SK-N-SH (cell line): ENCODE data around the gene DGKI. TPM values are rescaled to one million over a fixed set of nuclear protein-coding genes. Genes with fewer than 3 reads are reported as not detected.

Experiments used
- CTCF ChIA-PET: fragments of 300-600, 350-600 bp; formaldehyde crosslinking; extraction: SDS; loops from one replicate; lab custom pipeline; 2021; lab: Yijun Ruan, JAX
- POLR2A ChIA-PET: fragments of 350-600 bp; sonication (Branson Sonifier 250); formaldehyde crosslinking; extraction: SDS; loops from one replicate; lab custom pipeline; 2020; ENCODE audit warnings: antibody characterized with exemption, inconsistent platforms; lab: Yijun Ruan, JAX
- DNase-seq: peaks from one replicate; pipeline ENCODE4 v3.0.0; 2012
- H2AFZ ChIP-seq: fragments of 200-600 bp; sonication (generic); 2 replicates; pipeline ENCODE4 v1.8.1; 2016; ENCODE audit warnings: antibody characterized with exemption, mild to moderate bottlenecking, low read depth
- H3F3A ChIP-seq: fragments of 200-600 bp; sonication (generic); replicated peaks from 2 replicates; pipeline ENCODE3; 2016; ENCODE audit warnings: antibody characterized with exemption, mild to moderate bottlenecking; ENCODE audit not compliant: insufficient read depth
- H3K27ac ChIP-seq, 2 experiments: fragments of 200-500 bp in 1 of 2; fragments of 200-600 bp in 1 of 2; sonication (Bioruptor generic) in 1 of 2; sonication (generic), shearing (Covaris generic) in 1 of 2; 2 replicates each; pipeline versions ENCODE4 v1.5.1 to v1.6.1; 2014 to 2016; ENCODE audit warnings: low read depth in 2 of 2, inconsistent platforms in 1 of 2, low read length in 1 of 2, mild to moderate bottlenecking in 1 of 2, mixed read lengths in 1 of 2
- H3K27me3 ChIP-seq: fragments of 200-600 bp; sonication (generic), shearing (Covaris generic); 2 replicates; pipeline ENCODE4 v1.6.1; 2016; ENCODE audit warnings: mixed run types; ENCODE audit not compliant: insufficient read depth
- H3K36me3 ChIP-seq, 2 experiments: fragments of 200-500 bp in 1 of 2; fragments of 200-600 bp in 1 of 2; sonication (Bioruptor generic) in 1 of 2; sonication (generic) in 1 of 2; replicated peaks in 1 of 2; 2 replicates each; pipeline versions ENCODE3 to v1.5.1; 2014 to 2016; ENCODE audit warnings: low read length in 1 of 2, mild to moderate bottlenecking in 1 of 2; ENCODE audit not compliant: insufficient read depth in 2 of 2, control insufficient read depth in 1 of 2
- H3K4me1 ChIP-seq, 2 experiments: fragments of 200-500 bp in 1 of 2; fragments of 200-600 bp in 1 of 2; sonication (Bioruptor generic) in 1 of 2; sonication (generic), shearing (Covaris generic) in 1 of 2; 2 replicates each; pipeline versions ENCODE4 v1.5.1 to v1.6.1; 2014 to 2016; ENCODE audit warnings: low read depth in 1 of 2, low read length in 1 of 2, mixed run types in 1 of 2; ENCODE audit not compliant: insufficient read depth in 2 of 2, control insufficient read depth in 1 of 2
- H3K4me2 ChIP-seq: fragments of 200-600 bp; sonication (generic), shearing (Covaris generic); 2 replicates; pipeline ENCODE4 v1.6.1; 2017; ENCODE audit warnings: mixed run types
- H3K4me3 ChIP-seq, 2 experiments: fragments of 200-500 bp in 1 of 2; fragments of 200-600 bp in 1 of 2; sonication (Bioruptor generic) in 1 of 2; sonication (generic), shearing (Covaris generic) in 1 of 2; 2 replicates each; pipeline versions ENCODE4 v1.5.1 to v1.8.1; 2014 to 2016; ENCODE audit warnings: low read depth in 2 of 2, inconsistent platforms in 1 of 2, low read length in 1 of 2, mild to moderate bottlenecking in 1 of 2, mixed read lengths in 1 of 2, moderate library complexity in 1 of 2
- H3K79me2 ChIP-seq: fragments of 200-600 bp; sonication (generic); 2 replicates; pipeline ENCODE4 v1.8.1; 2017; ENCODE audit warnings: mild to moderate bottlenecking; ENCODE audit not compliant: insufficient read depth
- H3K9ac ChIP-seq: fragments of 200-600 bp; sonication (generic); 2 replicates; pipeline ENCODE4 v1.6.1; 2017; ENCODE audit warnings: mixed run types
- H3K9me2 ChIP-seq: fragments of 200-600 bp; sonication (generic); 2 replicates; pipeline ENCODE4 v1.6.1; 2017; ENCODE audit warnings: mixed run types
- H3K9me3 ChIP-seq: fragments of 200-600 bp; sonication (generic); 2 replicates; pipeline ENCODE4 v1.6.1; 2017; ENCODE audit warnings: mixed run types, mild to moderate bottlenecking, moderate library complexity
- H4K20me1 ChIP-seq: fragments of 200-600 bp; sonication (generic); 2 replicates; pipeline ENCODE4 v1.6.1; 2017; ENCODE audit warnings: mild to moderate bottlenecking, mixed run types; ENCODE audit not compliant: insufficient read depth
- CHD2 ChIP-seq: fragments of 150-350 bp; IDR thresholded peaks from 2 replicates; pipeline ENCODE4 v1.6.1; 2018; ENCODE audit warnings: low read length; ENCODE audit not compliant: partially characterized antibody
- ELF1 ChIP-seq: IDR thresholded peaks from 2 replicates; pipeline ENCODE4 v1.4.0; 2012
- FOSL2 ChIP-seq: IDR thresholded peaks from 2 replicates; pipeline ENCODE4 v1.4.0; 2012; ENCODE audit warnings: low read depth, mild to moderate bottlenecking, moderate library complexity, borderline replicate concordance
- FOXJ3 ChIP-seq: sonication (generic); formaldehyde crosslinking; IDR thresholded peaks from 2 replicates; pipeline ENCODE4 v1.5.1; 2020; ENCODE audit warnings: mild to moderate bottlenecking, missing genetic modification reagents
- JUND ChIP-seq: IDR thresholded peaks from 2 replicates; pipeline ENCODE4 v1.4.0; 2012
- MEF2A ChIP-seq: IDR thresholded peaks from 2 replicates; pipeline ENCODE4 v1.4.0; 2012; ENCODE audit warnings: low read depth, borderline replicate concordance
- PBX3 ChIP-seq: IDR thresholded peaks from 2 replicates; pipeline ENCODE4; 2012
- RAD21 ChIP-seq: IDR thresholded peaks from 2 replicates; pipeline ENCODE4 v1.6.1; 2012; ENCODE audit warnings: mild to moderate bottlenecking, low read length
- RCOR1 ChIP-seq: fragments of 150-350 bp; IDR thresholded peaks from 2 replicates; pipeline ENCODE4 v1.6.1; 2017; ENCODE audit warnings: antibody characterized with exemption, low read length
- REST ChIP-seq: IDR thresholded peaks from 2 replicates; pipeline ENCODE4 v1.6.1; 2012; ENCODE audit warnings: mild to moderate bottlenecking, low read depth, low read length, moderate library complexity
- RFX5 ChIP-seq: IDR thresholded peaks from 2 replicates; pipeline ENCODE4 v1.6.1; 2012; ENCODE audit warnings: mild to moderate bottlenecking, improper control_type of control experiment, low read length
- RXRA ChIP-seq: IDR thresholded peaks from 2 replicates; pipeline ENCODE4 v1.4.0; 2012; ENCODE audit warnings: low read depth, mild to moderate bottlenecking, borderline replicate concordance
- SIN3A ChIP-seq: IDR thresholded peaks from 2 replicates; pipeline ENCODE4 v1.6.1; 2012; ENCODE audit warnings: low read depth, mild to moderate bottlenecking, low read length, moderate library complexity, borderline replicate concordance
- SMC3 ChIP-seq: IDR thresholded peaks from 2 replicates; pipeline ENCODE4 v1.6.1; 2012; ENCODE audit warnings: low read depth, low read length, improper control_type of control experiment
- TCF12 ChIP-seq: IDR thresholded peaks from 2 replicates; pipeline ENCODE4 v1.4.0; 2012
- WGBS: methylation state at CpG from one replicate; pipeline ENCODE4 v1.1.6; 2017; ENCODE audit warnings: low lambda C conversion rate; 5-methylcytosine and 5-hydroxymethylcytosine counted together
- polyA plus RNA-seq, 3 experiments: library from polyadenylated mRNA; depleted of rRNA; stranded (reverse); fragments of >200 nt; gene quantifications; 2 replicates each; pipeline ENCODE4 v1.2.3, GENCODE V29; 2012
- TF ChIP-seq, protein P1 (sequence below): IDR thresholded peaks from 2 replicates; pipeline ENCODE4 v1.4.0; 2012; ENCODE audit warnings: low read depth, borderline replicate concordance
- TF ChIP-seq, protein P2 (sequence below): fragments of 150-350 bp; IDR thresholded peaks from 2 replicates; pipeline ENCODE4 v1.6.1; 2017; ENCODE audit warnings: antibody characterized with exemption, low read length, low read depth, borderline replicate concordance
- TF ChIP-seq, protein P3 (sequence below): IDR thresholded peaks from 2 replicates; pipeline ENCODE4 v1.4.0; 2012; ENCODE audit warnings: low read depth
- TF ChIP-seq, protein P4 (sequence below): IDR thresholded peaks from 2 replicates; pipeline ENCODE4 v1.4.0; 2012; ENCODE audit warnings: low read depth, borderline replicate concordance
- TF ChIP-seq, protein P5 (sequence below): fragments of 150-350 bp; IDR thresholded peaks from 2 replicates; pipeline ENCODE4 v1.6.1; 2016; ENCODE audit warnings: mild to moderate bottlenecking, low read depth, low read length

Gene DGKI
- polyA plus RNA-seq, 1 of the 3 experiments (the other 2 are of a cell fraction), result 1.3 TPM

- H3K9me2 ChIP-seq, result no peaks in the 10 kb centered on the region
- ChIA-PET POLR2A (no interaction called here), CTCF (no interaction called here)
- H3K4me2 ChIP-seq, result no peak overlapping the region
- H3K27me3 ChIP-seq, result no peaks in the 10 kb centered on the region
- no peak overlapping the region for H3K27ac ChIP-seq
- no peaks in the 10 kb centered on the region for H3K79me2 ChIP-seq
- H3K9me3 ChIP-seq, result no peaks in the 10 kb centered on the region
- no peaks in the 10 kb centered on the region for H4K20me1 ChIP-seq
- no peaks in the 10 kb centered on the region for H3F3A ChIP-seq
- DNase-seq, result no peak
- no peak overlapping the region for H3K4me3 ChIP-seq
- 34% methylated on average over 2 of the region's 2 CpGs for WGBS
- H2AFZ ChIP-seq, result no peak overlapping the region
- no peaks in the 10 kb centered on the region for H3K36me3 ChIP-seq
- H3K9ac ChIP-seq, result no peak overlapping the region
- H3K4me1 ChIP-seq, result peaks cover 0 to 6% of the 10 kb centered on the region in 2 experiments; a peak in 1 of 4 replicates
- TF ChIP-seq REST (no peak), MEF2A (no peak), FOSL2 (no peak), JUND (no peak), RCOR1 (no peak), TCF12 (no peak), RAD21 (no peak), ELF1 (no peak), PBX3 (no peak), RFX5 (no peak), CHD2 (no peak), SMC3 (no peak), RXRA (no peak), FOXJ3 (CRISPR knock-in tag) (no peak), SIN3A (no peak)
- TF ChIP-seq, protein P1, sequence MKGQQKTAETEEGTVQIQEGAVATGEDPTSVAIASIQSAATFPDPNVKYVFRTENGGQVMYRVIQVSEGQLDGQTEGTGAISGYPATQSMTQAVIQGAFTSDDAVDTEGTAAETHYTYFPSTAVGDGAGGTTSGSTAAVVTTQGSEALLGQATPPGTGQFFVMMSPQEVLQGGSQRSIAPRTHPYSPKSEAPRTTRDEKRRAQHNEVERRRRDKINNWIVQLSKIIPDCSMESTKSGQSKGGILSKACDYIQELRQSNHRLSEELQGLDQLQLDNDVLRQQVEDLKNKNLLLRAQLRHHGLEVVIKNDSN, result no peak
- TF ChIP-seq, protein P2, sequence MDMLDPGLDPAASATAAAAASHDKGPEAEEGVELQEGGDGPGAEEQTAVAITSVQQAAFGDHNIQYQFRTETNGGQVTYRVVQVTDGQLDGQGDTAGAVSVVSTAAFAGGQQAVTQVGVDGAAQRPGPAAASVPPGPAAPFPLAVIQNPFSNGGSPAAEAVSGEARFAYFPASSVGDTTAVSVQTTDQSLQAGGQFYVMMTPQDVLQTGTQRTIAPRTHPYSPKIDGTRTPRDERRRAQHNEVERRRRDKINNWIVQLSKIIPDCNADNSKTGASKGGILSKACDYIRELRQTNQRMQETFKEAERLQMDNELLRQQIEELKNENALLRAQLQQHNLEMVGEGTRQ, result no peak
- TF ChIP-seq, protein P3, sequence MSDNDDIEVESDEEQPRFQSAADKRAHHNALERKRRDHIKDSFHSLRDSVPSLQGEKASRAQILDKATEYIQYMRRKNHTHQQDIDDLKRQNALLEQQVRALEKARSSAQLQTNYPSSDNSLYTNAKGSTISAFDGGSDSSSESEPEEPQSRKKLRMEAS, result no peak
- TF ChIP-seq, protein P4, sequence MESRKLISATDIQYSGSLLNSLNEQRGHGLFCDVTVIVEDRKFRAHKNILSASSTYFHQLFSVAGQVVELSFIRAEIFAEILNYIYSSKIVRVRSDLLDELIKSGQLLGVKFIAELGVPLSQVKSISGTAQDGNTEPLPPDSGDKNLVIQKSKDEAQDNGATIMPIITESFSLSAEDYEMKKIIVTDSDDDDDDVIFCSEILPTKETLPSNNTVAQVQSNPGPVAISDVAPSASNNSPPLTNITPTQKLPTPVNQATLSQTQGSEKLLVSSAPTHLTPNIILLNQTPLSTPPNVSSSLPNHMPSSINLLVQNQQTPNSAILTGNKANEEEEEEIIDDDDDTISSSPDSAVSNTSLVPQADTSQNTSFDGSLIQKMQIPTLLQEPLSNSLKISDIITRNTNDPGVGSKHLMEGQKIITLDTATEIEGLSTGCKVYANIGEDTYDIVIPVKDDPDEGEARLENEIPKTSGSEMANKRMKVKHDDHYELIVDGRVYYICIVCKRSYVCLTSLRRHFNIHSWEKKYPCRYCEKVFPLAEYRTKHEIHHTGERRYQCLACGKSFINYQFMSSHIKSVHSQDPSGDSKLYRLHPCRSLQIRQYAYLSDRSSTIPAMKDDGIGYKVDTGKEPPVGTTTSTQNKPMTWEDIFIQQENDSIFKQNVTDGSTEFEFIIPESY, result no peak
- TF ChIP-seq, protein P5, sequence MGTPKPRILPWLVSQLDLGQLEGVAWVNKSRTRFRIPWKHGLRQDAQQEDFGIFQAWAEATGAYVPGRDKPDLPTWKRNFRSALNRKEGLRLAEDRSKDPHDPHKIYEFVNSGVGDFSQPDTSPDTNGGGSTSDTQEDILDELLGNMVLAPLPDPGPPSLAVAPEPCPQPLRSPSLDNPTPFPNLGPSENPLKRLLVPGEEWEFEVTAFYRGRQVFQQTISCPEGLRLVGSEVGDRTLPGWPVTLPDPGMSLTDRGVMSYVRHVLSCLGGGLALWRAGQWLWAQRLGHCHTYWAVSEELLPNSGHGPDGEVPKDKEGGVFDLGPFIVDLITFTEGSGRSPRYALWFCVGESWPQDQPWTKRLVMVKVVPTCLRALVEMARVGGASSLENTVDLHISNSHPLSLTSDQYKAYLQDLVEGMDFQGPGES, result no peak
These were observed 494.8 kb downstream of the DGKI start for GRCh38 chr7:137351941-137352340.
